Peyer's patch (tissue), 4 donors: ENCODE results near the gene KCNC4. TPM values are rescaled to one million over a fixed set of nuclear protein-coding genes. Genes with fewer than 3 reads are reported as not detected.

Source experiments
- DNase-seq, 3 donors: peaks; one replicate each; pipeline ENCODE4 v3.0.0-alpha.2; 2017 to 2019
- H3K27ac ChIP-seq, 4 donors: fragments of 200-600 bp; sonication (generic); one replicate each; pipeline ENCODE4 v1.5.1; 2016 to 2019
- H3K27me3 ChIP-seq, 2 donors: fragments of 200-600 bp; sonication (generic); one replicate each; pipeline ENCODE4 v1.5.1; 2019
- H3K36me3 ChIP-seq, 3 donors: fragments of 200-600 bp; sonication (generic); one replicate each; pipeline ENCODE4 v1.5.1; 2016 to 2019
- H3K4me1 ChIP-seq, 4 donors: fragments of 200-600 bp; sonication (generic); one replicate each; pipeline ENCODE4 v1.5.1; 2016 to 2019
- H3K4me3 ChIP-seq, 4 donors: fragments of 200-600 bp; sonication (generic); 1 replicate in 3 of 4; 2 replicates in 1 of 4; pipeline ENCODE4 v1.5.1; 2016 to 2019; ENCODE audit warnings: mild to moderate bottlenecking in 1 of 4
- H3K9me3 ChIP-seq, 4 donors: fragments of 200-600 bp; sonication (generic); one replicate each; pipeline ENCODE4 v1.5.1; 2016 to 2019; ENCODE audit warnings: mild to moderate bottlenecking in 1 of 4
- POLR2A ChIP-seq, 2 donors: fragments of 450-650 bp; IDR thresholded peaks; one replicate each; pipeline ENCODE4 v1.5.1; 2017; ENCODE audit warnings: antibody characterized with exemption in 2 of 2, mild to moderate bottlenecking in 2 of 2, moderate library complexity in 2 of 2
- total RNA-seq, 4 donors: library from RNA; depleted of rRNA; stranded (reverse); fragments of >200 nt; gene quantifications; one replicate each; pipeline ENCODE4 v1.1.0, GENCODE V29; 2016
- TF ChIP-seq, protein P1 (sequence below), 6 experiments: fragments of 450-650 bp in 4 of 6; fragments of 200-600 bp in 2 of 6; sonication (generic) in 1 of 6; IDR thresholded peaks; one replicate each; pipeline ENCODE4 v1.5.1; 2017 to 2019; ENCODE audit warnings: antibody characterized with exemption in 6 of 6, mild to moderate bottlenecking in 3 of 6, moderate library complexity in 1 of 6

The KCNC4 gene
- 10 to 100 TPM in 2 of 4 donors, 1 to 10 TPM in 2; 6.1 to 18.0 (median 10.4) TPM for total RNA-seq

GRCh38 chr1:110209715-110210603 is at the start of gene KCNC4:
Gene KCNC4, plus strand, starts transcription at chr1:110210314. Its CDS starts 1,186 bp downstream, at chr1:110211500.
- peak; percentile 90 to 96 (median 91) for DNase-seq
- peak in 1 of 2 donors; percentile 21 for TF ChIP-seq POLR2A (IDR thresholded peaks at IDR 0.05)
- TF ChIP-seq, protein P1, sequence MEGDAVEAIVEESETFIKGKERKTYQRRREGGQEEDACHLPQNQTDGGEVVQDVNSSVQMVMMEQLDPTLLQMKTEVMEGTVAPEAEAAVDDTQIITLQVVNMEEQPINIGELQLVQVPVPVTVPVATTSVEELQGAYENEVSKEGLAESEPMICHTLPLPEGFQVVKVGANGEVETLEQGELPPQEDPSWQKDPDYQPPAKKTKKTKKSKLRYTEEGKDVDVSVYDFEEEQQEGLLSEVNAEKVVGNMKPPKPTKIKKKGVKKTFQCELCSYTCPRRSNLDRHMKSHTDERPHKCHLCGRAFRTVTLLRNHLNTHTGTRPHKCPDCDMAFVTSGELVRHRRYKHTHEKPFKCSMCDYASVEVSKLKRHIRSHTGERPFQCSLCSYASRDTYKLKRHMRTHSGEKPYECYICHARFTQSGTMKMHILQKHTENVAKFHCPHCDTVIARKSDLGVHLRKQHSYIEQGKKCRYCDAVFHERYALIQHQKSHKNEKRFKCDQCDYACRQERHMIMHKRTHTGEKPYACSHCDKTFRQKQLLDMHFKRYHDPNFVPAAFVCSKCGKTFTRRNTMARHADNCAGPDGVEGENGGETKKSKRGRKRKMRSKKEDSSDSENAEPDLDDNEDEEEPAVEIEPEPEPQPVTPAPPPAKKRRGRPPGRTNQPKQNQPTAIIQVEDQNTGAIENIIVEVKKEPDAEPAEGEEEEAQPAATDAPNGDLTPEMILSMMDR (IDR thresholded peaks at IDR 0.05) = peak in 2 of 6 experiments; percentile 9 to 11
- Histone ChIP-seq H3K27ac (peak within 1 kb of the TSS; percentile 86 to 90 (median 87)), H3K9me3 (no peaks in the 10 kb centered on the region), H3K27me3 (no peaks in the 10 kb centered on the region), H3K36me3 (no peaks in the 10 kb centered on the region), H3K4me3 (peak within 1 kb of the TSS; percentile 79 to 96 (median 90)), H3K4me1 (peaks cover 3 to 28% (median 12%) of the 10 kb centered on the region in 4 donors)

- TF ChIP-seq, protein P1 (IDR thresholded peaks at IDR 0.05) = no peak
- TF ChIP-seq POLR2A (IDR thresholded peaks at IDR 0.05) = no peak
Observed at GRCh38 chr1:110160538-110161100, 49.5 kb upstream of the KCNC4 start.

DNA sequence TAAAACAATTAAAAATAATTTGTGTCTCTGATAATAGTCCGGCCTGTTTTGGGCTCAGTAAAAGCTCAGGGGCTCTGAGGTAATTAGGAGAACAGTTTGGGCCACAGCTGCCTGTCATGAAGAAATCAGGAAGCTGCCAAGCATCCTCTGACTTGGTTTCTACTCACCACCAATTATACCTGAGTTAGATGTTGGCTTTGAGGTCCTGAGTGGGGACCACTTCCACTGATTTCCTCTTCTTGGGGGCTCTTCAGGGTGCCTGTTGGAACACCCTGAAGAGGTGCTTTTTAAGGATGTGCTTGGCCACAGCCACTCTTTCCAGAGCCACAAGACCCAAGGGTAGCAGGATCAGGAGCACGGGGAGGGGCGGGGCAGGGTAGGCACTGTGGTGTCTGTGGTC is 48.9 kb upstream of the KCNC4 start:
- no peaks in the 10 kb centered on the region for H3K27me3 ChIP-seq
- H3K4me3 ChIP-seq = no peak overlapping the region
- TF ChIP-seq, protein P1 (IDR thresholded peaks at IDR 0.05) = no peak
- no peak for TF ChIP-seq POLR2A (IDR thresholded peaks at IDR 0.05)
- H3K27ac ChIP-seq = no peak overlapping the region
- H3K4me1 ChIP-seq = no peaks in the 10 kb centered on the region
- H3K9me3 ChIP-seq = no peaks in the 10 kb centered on the region
- no peak for DNase-seq
- no peaks in the 10 kb centered on the region for H3K36me3 ChIP-seq

More at GRCh38 chr1:110160538-110161100, 49.5 kb upstream of the KCNC4 start:
- no peak overlapping the region for H3K4me3 ChIP-seq
- no peaks in the 10 kb centered on the region for H3K4me1 ChIP-seq
- no peaks in the 10 kb centered on the region for H3K27me3 ChIP-seq
- no peak for DNase-seq
- H3K9me3 ChIP-seq = no peaks in the 10 kb centered on the region
- no peak overlapping the region for H3K27ac ChIP-seq
- H3K36me3 ChIP-seq = no peaks in the 10 kb centered on the region

DNA sequence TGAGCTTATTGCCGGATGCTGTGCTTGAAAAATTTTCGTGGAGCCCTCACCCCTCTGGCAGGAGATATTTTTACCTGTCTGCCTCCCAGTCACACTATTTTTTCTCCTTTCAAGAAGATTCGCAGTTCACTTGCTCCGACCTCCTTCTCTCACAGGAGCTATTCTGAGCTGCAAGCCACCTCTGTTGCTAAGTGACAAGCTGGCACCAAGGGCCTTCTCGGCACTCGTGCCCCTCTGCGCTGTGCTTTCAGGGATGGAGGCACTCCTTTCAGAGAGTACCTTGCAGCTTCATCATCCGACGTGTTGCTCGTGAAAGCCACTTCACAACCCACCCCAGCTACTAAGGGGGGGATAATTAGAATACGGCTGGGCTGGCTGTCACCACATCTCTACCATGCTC is 48.3 kb upstream of the KCNC4 start:
- Histone ChIP-seq H3K36me3 (no peaks in the 10 kb centered on the region), H3K9me3 (no peaks in the 10 kb centered on the region), H3K27me3 (no peaks in the 10 kb centered on the region), H3K4me1 (no peaks in the 10 kb centered on the region), H3K4me3 (no peak overlapping the region), H3K27ac (no peak overlapping the region)
- DNase-seq = no peak
- TF ChIP-seq POLR2A (IDR thresholded peaks at IDR 0.05) = no peak
- TF ChIP-seq, protein P1 (IDR thresholded peaks at IDR 0.05) = no peak

DNA sequence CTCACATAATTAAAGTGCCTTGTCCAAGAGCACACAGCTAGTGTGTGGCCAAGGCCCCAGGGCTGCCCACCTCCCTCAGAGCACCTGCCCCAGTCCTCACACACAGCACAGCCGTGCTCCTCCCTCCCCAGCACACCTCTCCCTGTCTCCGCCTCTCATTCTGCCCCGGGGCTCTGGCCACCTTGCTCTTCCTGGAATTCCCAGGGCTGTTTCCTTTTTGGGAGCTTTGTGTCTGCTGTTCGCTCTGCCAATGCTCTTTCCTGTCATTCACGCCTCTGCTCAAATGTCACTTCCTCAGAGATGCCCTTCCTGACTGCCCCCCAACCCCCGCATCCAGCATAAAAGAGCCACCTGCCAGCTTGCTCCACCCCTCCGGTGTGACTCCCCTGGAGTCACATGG is 46.5 kb upstream of the KCNC4 start:
- TF ChIP-seq, protein P1 (IDR thresholded peaks at IDR 0.05) = no peak
- no peak for TF ChIP-seq POLR2A (IDR thresholded peaks at IDR 0.05)
- H3K27me3 ChIP-seq = no peaks in the 10 kb centered on the region
- H3K9me3 ChIP-seq = no peaks in the 10 kb centered on the region
- H3K4me3 ChIP-seq = no peak overlapping the region
- no peaks in the 10 kb centered on the region for H3K4me1 ChIP-seq
- H3K36me3 ChIP-seq = no peaks in the 10 kb centered on the region
- DNase-seq = no peak
- H3K27ac ChIP-seq = no peak overlapping the region
